Measurements from ENCODE around the gene LRMDA.

DNA sequence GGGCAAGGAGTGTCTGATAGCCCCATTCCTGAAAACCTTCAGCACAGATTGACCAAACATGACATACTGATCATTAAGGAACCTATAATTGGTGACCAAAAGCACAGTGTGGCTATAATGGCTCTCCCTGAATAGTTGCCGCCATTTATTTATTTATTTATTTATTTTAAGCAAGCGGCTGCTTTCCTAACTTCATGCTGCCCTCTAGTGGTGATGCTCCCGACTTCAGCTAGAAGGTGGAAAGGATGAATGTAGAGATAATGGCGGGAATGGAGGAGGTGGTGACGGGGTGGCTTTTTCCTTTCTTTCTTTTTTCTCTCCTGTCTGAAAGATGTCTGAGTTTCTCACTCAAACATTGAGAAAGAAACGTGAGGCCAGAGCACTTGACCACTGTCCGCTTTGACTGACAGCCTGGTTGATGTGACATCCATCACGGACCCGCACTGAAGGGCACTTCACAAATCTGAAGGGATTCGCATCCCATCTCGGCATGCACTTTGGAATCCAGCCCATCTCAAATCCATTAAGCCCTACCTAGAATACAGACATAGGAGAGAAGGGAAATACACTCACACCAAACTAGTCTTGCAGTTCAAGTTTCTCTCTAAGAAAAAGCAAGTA lies 1116.0 kb downstream of the LRMDA start:
- TF ChIP-seq, protein P1, sequence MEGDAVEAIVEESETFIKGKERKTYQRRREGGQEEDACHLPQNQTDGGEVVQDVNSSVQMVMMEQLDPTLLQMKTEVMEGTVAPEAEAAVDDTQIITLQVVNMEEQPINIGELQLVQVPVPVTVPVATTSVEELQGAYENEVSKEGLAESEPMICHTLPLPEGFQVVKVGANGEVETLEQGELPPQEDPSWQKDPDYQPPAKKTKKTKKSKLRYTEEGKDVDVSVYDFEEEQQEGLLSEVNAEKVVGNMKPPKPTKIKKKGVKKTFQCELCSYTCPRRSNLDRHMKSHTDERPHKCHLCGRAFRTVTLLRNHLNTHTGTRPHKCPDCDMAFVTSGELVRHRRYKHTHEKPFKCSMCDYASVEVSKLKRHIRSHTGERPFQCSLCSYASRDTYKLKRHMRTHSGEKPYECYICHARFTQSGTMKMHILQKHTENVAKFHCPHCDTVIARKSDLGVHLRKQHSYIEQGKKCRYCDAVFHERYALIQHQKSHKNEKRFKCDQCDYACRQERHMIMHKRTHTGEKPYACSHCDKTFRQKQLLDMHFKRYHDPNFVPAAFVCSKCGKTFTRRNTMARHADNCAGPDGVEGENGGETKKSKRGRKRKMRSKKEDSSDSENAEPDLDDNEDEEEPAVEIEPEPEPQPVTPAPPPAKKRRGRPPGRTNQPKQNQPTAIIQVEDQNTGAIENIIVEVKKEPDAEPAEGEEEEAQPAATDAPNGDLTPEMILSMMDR (IDR thresholded peaks at IDR 0.05; ENCODE audit: borderline replicate concordance, extremely low read depth, low read length, poor library complexity, severe bottlenecking), result peak; percentile 78
- TF ChIP-seq EZH2 (IDR thresholded peaks at IDR 0.05; ENCODE audit: borderline replicate concordance, low read depth, low read length, severe bottlenecking), result no peak

Measured in DND-41 (cell line).